NCI-H1436 (cell line): Measurements from ENCODE around the gene FBXW5.

Experiments used
- DNase-seq: peaks from one replicate; lab custom pipeline; 2025; lab: John Stamatoyannopoulos, UW

FBXW5 gene

DNA sequence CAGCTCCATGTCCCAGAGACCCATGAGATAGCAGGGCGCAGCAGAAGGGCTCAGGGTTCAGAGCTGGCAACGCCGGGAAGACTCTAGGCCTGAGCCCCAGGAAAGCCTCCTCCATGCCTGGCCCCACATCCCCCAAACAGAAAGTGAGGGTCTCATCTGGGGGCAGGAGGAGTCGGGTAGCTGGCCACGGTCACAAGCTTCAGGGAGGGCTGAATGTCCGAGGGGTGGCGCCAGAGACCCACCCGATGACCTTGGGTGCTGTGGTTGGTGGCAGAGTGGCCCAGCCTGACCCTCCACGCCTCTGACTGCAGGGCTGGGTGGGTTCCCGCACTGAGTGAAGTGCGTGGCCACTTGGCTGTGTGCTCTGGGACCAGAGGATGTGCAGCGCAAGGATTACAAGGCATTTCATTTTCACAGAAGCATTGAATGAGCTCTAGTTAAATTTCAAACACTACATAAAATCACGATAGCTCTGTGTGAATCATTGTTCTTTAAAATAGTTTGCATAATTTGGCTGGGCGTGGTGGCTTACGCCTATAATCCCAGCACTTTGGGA lies 3.5 kb upstream of the FBXW5 start:
- DNase-seq = no peak

GRCh38 chr9:136947028-136947891 lies 2.7 kb upstream of the FBXW5 start:
- no peak for DNase-seq

- no peak for DNase-seq
Measured at GRCh38 chr9:136946228-136947027, 1.9 kb upstream of the FBXW5 start.

DNA sequence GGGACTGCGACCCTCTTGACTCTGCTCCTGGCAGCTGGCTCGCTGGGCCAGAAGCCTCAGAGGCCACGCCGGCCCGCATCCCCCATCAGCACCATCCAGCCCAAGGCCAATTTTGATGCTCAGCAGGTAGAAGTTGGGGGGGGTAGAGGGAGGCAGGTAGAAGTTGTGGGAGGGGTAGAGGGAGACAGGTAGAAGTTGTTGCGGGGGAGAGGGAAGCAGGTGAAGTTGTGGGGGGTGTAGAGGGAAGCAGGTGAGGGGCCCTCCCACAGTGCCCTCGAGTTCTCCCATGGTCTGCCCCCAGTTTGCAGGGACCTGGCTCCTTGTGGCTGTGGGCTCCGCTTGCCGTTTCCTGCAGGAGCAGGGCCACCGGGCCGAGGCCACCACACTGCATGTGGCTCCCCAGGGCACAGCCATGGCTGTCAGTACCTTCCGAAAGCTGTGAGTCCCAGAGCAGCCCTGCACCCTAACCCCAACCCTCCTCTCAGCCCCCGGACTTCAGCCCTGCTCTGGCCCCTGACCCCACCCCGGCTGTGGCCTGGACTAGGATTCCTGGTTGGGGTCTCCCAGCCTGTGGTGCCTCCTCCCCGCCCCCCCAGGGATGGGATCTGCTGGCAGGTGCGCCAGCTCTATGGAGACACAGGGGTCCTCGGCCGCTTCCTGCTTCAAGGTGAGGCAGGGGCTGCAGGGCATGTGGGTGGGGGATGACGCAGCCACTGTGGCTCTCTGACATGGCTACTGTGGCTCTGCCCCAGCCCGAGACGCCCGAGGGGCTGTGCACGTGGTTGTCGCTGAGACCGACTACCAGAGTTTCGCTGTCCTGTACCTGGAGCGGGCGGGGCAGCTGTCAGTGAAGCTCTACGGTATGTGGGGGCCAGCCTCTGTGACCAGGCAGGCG lies 1.0 kb upstream of the FBXW5 start:
- DNase-seq = no peak

DNA sequence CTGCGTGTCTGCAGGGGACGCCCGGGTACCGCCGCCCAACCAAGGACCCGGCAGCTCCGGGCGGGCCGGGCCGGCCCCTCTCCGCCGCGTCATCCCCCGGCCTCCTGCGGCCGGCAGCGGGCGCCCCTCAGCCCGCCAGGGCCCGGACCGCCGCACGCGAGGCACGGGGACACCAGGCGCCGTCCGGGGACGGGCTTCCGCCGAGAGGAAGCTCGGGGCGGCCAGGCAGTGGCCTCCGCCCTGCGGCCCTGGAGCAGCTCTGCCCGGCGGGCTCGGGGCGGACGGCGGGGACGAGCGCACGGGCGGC lies 373 bp downstream of the FBXW5 start:
- no peak for DNase-seq

GRCh38 chr9:136943291-136944211 lies 987 bp downstream of the FBXW5 start:
- no peak for DNase-seq

DNA sequence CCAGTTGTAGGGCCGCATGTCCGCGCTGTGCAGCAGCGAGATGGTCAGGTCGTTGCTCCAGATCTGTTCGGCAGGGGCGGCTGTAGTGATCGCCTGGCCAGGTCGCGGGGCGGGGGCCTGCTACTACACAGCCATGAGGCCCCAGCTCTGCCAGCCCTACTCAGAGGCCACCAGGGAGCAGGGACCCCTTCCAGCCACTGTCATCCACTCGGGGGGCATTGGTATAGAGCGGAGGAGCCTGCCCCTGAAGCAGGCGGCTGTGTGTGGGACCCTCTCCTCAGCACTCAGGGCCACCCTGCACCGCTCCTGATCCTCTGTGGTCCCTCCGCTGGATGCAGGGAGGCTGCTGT lies 1.7 kb downstream of the FBXW5 start:
- no peak for DNase-seq

DNA sequence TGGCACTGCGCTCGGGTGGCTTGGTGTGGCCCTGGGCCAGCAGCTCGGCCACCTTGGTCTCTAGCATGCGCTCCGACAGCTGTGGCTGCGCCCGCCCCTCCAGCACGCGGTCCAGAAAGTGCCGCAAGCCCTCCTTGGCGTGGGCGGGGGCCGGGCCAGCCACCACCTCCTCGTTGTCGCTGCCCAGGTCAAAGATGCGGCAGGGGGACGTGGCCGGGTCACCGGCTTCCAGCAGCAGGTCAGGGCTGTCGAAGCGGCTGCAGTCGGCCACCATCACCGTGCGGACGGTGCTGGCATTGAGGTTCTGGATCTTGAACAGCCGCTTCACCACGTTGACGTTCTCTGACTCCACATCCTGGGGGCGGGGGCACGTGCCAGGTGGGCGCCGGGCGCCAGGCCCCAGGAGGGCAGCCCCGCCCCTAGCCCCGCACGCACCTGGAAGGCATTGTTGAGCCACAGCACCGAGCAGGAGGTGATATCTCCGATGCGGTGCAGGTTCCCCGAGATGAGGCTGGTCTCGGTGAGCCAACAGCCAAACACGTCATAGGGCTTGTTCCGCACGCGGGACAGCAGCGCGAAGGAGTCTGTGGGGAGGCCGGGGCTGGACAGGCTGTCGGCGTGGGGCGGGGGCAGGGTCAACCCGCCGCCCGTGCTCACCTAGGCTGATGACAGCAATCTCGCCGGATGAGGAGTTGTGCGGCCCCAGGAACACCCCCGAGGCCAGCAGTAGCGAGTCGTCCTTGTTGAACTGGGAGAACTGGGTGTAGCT lies 2.2 kb downstream of the FBXW5 start:
- no peak for DNase-seq

DNA sequence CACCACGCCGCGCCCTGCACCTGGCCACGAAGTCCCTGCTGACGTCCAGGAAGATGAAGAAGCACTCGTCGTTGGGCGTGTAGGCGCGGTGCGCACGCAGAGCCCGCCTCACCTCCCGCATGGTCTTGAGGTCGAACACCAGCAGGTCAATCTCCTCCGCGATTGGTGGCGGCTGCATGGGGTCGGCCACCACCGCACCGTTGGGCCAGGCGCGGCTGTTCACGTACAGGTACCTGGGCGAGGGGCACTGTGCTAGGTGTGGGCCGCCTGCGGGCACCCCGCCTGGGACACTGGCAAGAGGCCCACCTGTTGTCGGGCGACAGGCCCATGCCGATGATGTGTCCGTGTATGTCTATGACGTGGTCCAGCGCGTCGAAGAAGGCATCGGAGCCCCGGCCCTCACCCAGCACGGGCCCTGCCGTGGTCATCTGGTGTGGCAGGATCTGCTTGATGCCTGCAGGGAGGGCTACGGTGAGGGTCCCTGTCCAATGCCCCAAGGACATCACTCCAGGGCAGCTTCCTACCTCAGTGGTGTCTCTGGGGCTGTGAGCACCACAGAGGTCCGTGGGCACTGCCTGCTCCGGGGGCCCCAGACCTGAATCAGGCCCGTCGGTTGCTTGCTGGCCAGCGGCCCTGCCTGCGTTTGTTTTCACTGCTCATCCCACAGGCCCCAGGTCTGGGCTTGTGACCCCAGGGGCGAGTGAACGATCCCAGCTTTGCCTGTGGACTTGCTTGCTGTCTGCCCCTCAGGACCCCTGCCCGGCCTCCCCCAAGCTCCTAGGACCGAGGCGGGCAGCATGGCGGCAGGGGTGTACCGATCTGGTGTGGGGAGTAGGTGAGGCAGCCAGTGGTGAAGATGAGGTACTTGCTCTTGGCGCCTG lies 3.1 kb downstream of the FBXW5 start:
- no peak for DNase-seq

GRCh38 chr9:136940526-136941230 lies 3.9 kb downstream of the FBXW5 start:
- DNase-seq = no peak

DNA sequence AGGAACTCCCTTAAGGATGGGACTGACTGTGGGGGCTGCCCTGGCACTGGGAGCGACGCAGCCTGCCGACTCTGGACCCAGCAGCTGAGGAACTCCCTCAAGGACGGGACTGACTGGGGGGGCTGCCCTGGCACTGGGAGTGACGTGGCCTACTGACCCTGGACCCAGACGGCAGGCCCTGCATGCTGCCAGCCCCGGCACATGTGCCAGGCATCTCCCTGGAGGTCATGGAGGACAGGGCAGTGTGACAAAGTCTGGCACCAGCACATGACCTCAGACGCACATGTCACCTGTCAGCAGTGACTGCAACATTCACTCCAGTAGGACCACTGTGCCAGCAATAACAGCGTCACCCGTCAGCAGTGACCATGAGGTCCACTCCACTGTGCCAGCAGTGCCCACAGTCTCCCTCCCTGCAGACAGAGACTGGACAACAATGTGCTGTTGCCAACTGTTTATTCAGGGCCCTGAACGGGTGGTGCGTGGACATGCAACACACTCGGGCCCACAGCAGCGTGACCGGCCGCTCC lies 4.5 kb downstream of the FBXW5 start:
- no peak for DNase-seq

DNA sequence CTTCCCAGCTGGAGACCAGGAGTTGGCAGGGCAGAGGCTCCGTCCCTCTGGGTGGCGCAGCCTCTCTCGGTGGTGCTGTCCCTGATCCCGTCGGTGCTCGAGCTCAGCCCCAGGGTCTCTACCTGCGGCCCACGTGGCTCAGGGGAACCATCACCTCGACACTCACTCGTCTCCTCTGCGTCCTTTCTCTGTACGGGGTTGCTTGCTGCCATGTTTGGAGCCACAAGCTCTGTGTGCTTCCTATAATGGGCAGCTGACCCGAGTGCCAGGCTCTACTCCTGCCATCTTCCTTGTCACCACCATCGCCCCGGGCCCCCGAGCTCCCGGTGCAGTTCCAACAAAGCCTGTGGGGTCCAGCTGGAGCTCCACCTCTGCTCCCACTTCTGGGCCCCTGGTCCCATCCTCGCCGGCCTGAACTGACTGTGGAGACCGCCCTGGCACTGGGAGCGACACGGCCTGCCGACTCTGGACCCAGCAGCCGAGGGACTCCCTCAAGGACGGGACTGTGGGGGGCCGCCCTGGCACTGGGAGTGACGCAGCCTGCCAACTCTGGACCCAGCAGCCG lies 5.0 kb downstream of the FBXW5 start:
- DNase-seq = no peak

- no peak for DNase-seq
Measured at GRCh38 chr9:136937186-136938001, 7.1 kb downstream of the FBXW5 start.

DNA sequence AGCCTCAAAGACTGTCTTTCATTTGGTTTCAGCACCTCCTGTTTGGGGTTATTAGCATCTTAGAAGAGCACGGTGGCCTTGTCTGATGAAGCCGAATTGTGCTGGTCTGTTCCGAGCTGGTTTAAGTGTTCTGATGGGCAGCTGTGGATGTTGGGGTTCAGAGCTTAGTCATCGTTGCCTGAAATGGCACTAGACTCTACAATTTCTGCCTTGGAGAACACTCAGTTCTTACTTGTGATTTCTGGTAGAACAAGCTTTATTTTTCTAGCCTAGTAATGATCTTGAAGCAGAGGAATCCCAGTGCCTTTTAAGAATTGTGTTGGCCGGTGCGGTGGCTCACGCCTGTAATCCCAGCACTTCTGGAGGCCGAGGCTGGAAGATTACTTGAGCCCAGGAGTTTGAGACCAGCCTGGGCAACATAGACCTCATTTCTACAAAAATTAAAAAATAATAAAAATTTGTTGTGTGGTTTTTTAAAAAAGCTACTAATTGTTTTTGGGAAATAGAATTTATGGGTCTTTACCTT lies 7.8 kb downstream of the FBXW5 start:
- DNase-seq = no peak

DNA sequence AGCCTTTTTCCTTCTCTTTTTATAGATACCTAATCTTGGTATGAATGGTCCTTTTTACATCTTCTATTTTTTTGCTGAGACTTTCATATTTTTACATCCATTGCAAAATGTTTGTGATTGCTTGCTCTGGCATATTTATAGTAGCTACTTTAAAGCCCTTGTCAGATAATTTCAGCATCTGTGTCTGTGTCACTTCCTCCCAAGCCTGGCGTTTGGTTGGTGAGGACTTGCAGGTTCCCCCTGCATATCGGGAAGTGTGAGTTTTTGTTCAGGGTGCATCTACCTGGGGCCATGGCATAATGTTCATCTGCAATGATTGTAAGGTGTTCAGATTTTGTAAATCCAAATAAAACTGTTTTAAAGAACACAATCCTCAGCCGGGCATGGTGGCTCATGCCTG lies 8.9 kb downstream of the FBXW5 start:
- DNase-seq = no peak

DNA sequence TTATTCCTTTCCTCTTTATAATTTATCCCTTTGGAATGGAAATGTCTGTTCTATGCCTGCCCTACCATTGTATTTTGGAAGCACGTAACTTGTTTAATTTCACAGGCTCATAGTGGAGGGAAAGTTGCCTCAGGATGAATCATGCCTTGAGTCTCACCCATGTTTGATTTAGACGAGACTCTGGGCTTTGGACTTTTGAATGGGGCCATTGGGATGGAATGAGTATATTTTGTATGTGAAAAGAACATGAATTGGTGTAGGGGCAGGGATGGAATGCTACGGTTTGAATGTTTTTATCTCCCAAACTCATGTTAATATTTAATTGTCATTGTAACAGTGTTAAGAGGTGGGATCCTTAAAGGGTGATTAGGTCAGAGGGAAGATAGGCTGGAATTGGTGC lies 10.3 kb downstream of the FBXW5 start:
- DNase-seq = no peak

GRCh38 chr9:136931611-136932130 lies 12.9 kb downstream of the FBXW5 start:
- no peak for DNase-seq
